Adrenal gland (tissue), 12 donors: ENCODE data around the gene MAML2. TPM values are rescaled to one million over a fixed set of nuclear protein-coding genes. Genes with fewer than 3 reads are reported as not detected.

ENCODE experiments used
- DNase-seq, 7 donors: peaks; one replicate each; pipeline ENCODE4 v3.0.0-alpha.2; 2019 to 2020
- H3K27ac ChIP-seq, 5 donors: fragments of 200-600 bp; sonication (generic) in 4 of 5; 1 replicate in 3 of 5; 2 replicates in 2 of 5; pipeline versions ENCODE4 v1.5.1 to v1.8.0; 2016 to 2020; ENCODE audit warnings: mild to moderate bottlenecking in 1 of 5
- H3K27me3 ChIP-seq: fragments of 200-600 bp; 2 replicates; pipeline ENCODE4 v1.8.0; 2021
- H3K36me3 ChIP-seq, 2 donors: fragments of 200-600 bp; replicated peaks in 1 of 2; 1 replicate in 1 of 2; 2 replicates in 1 of 2; pipeline versions ENCODE4 v1.5.1 to v1.8.0; 2018 to 2022
- H3K4me1 ChIP-seq, 2 donors: fragments of 200-600 bp; replicated peaks in 1 of 2; 1 replicate in 1 of 2; 2 replicates in 1 of 2; pipeline versions ENCODE4 v1.5.1 to v1.8.0; 2018 to 2021
- H3K4me3 ChIP-seq, 4 donors: fragments of 200-600 bp; sonication (generic) in 3 of 4; one replicate each; pipeline ENCODE4 v1.5.1; 2016 to 2018
- H3K9me3 ChIP-seq, 3 donors: fragments of 200-600 bp; sonication (generic) in 1 of 3; replicated peaks in 1 of 3; 1 replicate in 2 of 3; 2 replicates in 1 of 3; pipeline versions ENCODE4 v1.5.1 to v1.8.0; 2016 to 2021
- CTCF ChIP-seq, 6 experiments: fragments of 450-650 bp in 4 of 6; fragments of 200-600 bp in 2 of 6; sonication (generic) in 1 of 6; IDR thresholded peaks; 1 replicate in 5 of 6; 2 replicates in 1 of 6; pipeline versions ENCODE4 v1.5.1 to v1.8.0; 2016 to 2021; ENCODE audit warnings: antibody characterized with exemption in 6 of 6, mild to moderate bottlenecking in 2 of 6, moderate library complexity in 1 of 6
- POLR2A ChIP-seq, 2 donors: fragments of 450-650 bp; IDR thresholded peaks; one replicate each; pipeline ENCODE4 v1.6.1; 2017; ENCODE audit warnings: antibody characterized with exemption in 2 of 2, mild to moderate bottlenecking in 2 of 2, moderate library complexity in 1 of 2
- WGBS, 4 donors: extraction: QIAGEN DNeasy Blood & Tissue Kit in 2 of 4; methylation state at CpG; one replicate each; pipeline versions ENCODE4 v1.1.5 to v1.1.7; 2013 to 2017; 5-methylcytosine and 5-hydroxymethylcytosine counted together
- intact Hi-C, 2 donors: fragments of 100-400 bp; cut with DNase I; formaldehyde crosslinking; loops; one replicate each; pipeline versions ENCODE4 v1.14.1 to v1.15.0; 2022 to 2023
- polyA plus RNA-seq, 3 donors: library from polyadenylated mRNA; stranded (reverse); fragments of 200-250 nt in 2 of 3; fragments of 350-450 nt in 1 of 3; fragmentation: Illumina TruSeq in 1 of 3; extraction: RNeasy Lipid Tissue Mini Kit (QIAGEN cat#74804) in 1 of 3; gene quantifications; one replicate each; pipeline ENCODE4 v1.2.3, GENCODE V29; 2013 to 2014
- total RNA-seq, 9 donors: library from RNA; depleted of rRNA in 4 of 9; stranded (reverse); fragments of >200 nt in 4 of 9; fragments of 120-200 nt in 1 of 9; fragmentation: NEBNext Ultra II Directional in 1 of 9; extraction: Animal tissue kit (Norgen Biotek cat#: 25700) in 1 of 9; gene quantifications; one replicate each; pipeline versions ENCODE4 v1.1.0 to v1.2.4, GENCODE V29; 2013 to 2023
- donor health status: healthy with polysubstance abuse.
- donor health status: Bipolar disorder and iron deficiency.
- donor health status: DM: yes; HTN: yes; CAD: no.
- donor health status: DM: no; HTN: no; CAD: no.
- donor health status: DM: no; HTN: no; CAD: no.
- donor health status: DM: yes; HTN: yes; CAD: no.

The MAML2 gene
- total and polyA plus RNA-seq, 12 donors: 1.4 to 19.4 (median 7.6) TPM

GRCh38 chr11:96189351-96189750 lies 153.6 kb downstream of the MAML2 start:
- TF ChIP-seq POLR2A (IDR thresholded peaks at IDR 0.05): no peak
- TF ChIP-seq CTCF (IDR thresholded peaks at IDR 0.05): no peak
- intact Hi-C loops: no loop called here
- H3K4me3 ChIP-seq: no peak overlapping the region
- no peaks in the 10 kb centered on the region for H3K36me3 ChIP-seq
- no peak for DNase-seq
- H3K4me1 ChIP-seq: peaks cover 4 to 37% of the 10 kb centered on the region in 2 donors
- 83 to 98% (median 96%) methylated on average over 1 of the region's 1 CpG for WGBS, 4 donors
- H3K9me3 ChIP-seq: no peaks in the 10 kb centered on the region
- H3K27me3 ChIP-seq: no peaks in the 10 kb centered on the region
- H3K27ac ChIP-seq: no peak overlapping the region

- no peaks in the 10 kb centered on the region for H3K27me3 ChIP-seq
- H3K4me1 ChIP-seq: peaks cover 4 to 28% of the 10 kb centered on the region in 2 donors
- H3K27ac ChIP-seq: peak overlapping the region in 4 of 5 donors; percentile 21 to 45 (median 34)
- H3K36me3 ChIP-seq: no peaks in the 10 kb centered on the region
- TF ChIP-seq CTCF (IDR thresholded peaks at IDR 0.05): no peak
- no peak for TF ChIP-seq POLR2A (IDR thresholded peaks at IDR 0.05)
- no peaks in the 10 kb centered on the region for H3K9me3 ChIP-seq
- H3K4me3 ChIP-seq: no peak overlapping the region
- intact Hi-C loops: no loop called here
- 38 to 43% (median 41%) methylated on average over 2 of the region's 2 CpGs for whole genome bisulfite sequencing, 4 donors
- DNase-seq: no peak
Observed at GRCh38 chr11:96188243-96189006, 154.6 kb downstream of the MAML2 start.

GRCh38 chr11:96187822-96188221 lies 155.2 kb downstream of the MAML2 start:
- Histone ChIP-seq H3K4me1 (peaks cover 4 to 26% of the 10 kb centered on the region in 2 donors), H3K36me3 (no peaks in the 10 kb centered on the region), H3K27ac (peak overlapping the region in 3 of 5 donors; percentile 21 to 42 (median 26)), H3K9me3 (no peaks in the 10 kb centered on the region), H3K4me3 (no peak overlapping the region), H3K27me3 (no peaks in the 10 kb centered on the region)
- intact Hi-C loops: no loop called here
- TF ChIP-seq POLR2A (IDR thresholded peaks at IDR 0.05) (no peak), CTCF (IDR thresholded peaks at IDR 0.05) (no peak)
- 50 to 71% (median 59%) methylated on average over 3 of the region's 3 CpGs for WGBS, 4 donors
- DNase-seq: peak; percentile 59 to 86 (median 83)

- 86 to 97% (median 95%) methylated on average over 1 of the region's 1 CpG for WGBS, 4 donors
- TF ChIP-seq CTCF (IDR thresholded peaks at IDR 0.05) (no peak), POLR2A (IDR thresholded peaks at IDR 0.05) (no peak)
- Histone ChIP-seq H3K4me1 (peaks cover 4 to 26% of the 10 kb centered on the region in 2 donors), H3K27me3 (no peaks in the 10 kb centered on the region), H3K36me3 (no peaks in the 10 kb centered on the region), H3K27ac (no peak overlapping the region), H3K4me3 (no peak overlapping the region), H3K9me3 (no peaks in the 10 kb centered on the region)
- DNase-seq: no peak
- intact Hi-C loops: no loop called here
Observed at GRCh38 chr11:96186806-96187205, 156.2 kb downstream of the MAML2 start.
